ENCODE results near the gene ATP1B1.
"Not testable (repeated sequence)": the region's sequence is repeated elsewhere in the genome, so short reads cannot be mapped to it uniquely, and the experiment has no call there.

ATP1B1 gene

DNA sequence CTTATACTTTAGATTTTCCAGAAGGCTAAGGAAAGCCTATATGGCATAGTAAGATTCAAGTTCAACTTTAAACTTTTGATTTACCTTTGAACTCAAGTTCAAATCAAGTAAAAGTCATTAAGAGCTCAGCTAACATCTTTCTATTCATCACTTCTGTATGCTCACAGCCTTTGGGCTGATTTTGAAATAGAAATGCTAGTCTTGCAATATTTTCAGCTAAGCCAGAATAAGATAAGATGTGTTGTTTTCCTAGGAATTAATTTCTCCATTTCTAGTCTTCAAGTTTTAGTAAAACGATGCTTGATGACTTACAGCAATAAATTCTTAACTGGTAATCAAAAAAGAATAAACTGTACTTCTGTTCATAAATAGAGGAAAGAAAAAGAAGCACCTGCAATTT lies 35.6 kb downstream of the ATP1B1 start:
- DNase-seq (ENCODE audit: low read depth) = no peak

DNA sequence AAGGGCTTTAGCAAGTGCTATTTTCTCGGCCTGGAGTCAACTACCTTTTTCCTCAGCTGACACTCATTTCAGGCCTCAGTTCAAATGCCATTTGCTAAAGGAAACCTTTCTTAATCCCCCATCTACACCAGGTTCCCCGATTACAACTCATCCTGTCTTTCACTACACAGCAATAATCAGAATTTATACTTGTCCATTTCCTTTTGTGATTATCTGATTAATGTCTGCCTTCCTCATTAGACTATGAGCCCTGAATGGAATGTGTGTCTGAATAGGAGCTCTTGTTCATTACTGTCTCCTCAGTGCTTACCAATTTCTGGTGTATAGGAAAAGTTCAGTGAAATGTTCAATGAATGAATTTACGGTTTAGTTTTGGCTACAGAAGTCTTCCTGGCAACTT lies 36.9 kb downstream of the ATP1B1 start:
- no peak for DNase-seq (ENCODE audit: low read depth)

DNA sequence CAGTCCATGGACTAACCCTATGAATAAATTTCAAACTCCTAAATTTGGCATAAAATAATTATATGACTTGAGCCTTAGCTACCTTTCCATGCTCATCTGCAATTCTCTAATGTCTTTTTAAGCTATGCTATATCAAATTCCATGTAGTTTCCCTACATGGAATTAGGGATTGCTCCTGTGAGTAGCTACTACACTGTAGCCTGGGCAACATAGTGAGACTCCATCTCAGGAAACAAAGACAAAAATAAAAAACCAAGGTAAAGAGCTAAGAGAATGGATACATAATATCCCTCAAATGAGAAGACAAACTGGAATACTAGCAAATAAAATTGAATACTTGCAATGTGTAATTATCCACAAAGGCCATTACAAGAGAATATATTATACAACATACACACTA lies 37.5 kb downstream of the ATP1B1 start:
- DNase-seq (ENCODE audit: low read depth) = no peak

DNA sequence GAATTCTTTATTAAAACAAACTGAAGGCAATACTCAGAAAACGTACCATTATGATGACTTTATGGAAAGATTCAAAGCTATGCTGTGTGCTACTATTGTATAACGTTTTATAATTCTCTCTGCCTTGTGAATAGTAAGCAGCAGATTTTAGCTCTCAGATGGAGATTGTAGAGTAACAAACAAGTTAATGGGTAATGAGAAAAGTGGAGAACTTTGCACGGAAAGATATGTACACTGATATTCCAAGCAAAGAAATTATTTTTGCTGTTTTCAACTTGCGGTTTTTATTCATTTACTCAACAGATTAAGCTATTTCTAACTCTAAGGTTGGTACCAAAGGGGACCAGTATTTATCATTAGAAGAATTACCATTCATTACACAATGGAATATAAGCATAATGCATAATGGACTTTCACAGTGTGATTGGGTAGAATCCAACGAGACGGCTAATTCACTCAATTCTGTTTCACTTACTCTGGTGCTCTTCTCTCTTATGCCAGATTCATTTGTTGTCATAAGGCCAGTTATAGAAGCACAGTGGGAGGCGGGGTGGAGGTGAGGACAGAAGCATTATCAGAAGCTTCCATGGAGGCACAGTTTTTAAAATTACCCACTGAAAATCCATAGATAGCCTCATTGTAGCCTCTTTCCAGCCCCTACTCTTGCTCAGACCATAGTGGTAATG lies 38.6 kb downstream of the ATP1B1 start:
- DNase-seq (ENCODE audit: low read depth) = no peak

DNA sequence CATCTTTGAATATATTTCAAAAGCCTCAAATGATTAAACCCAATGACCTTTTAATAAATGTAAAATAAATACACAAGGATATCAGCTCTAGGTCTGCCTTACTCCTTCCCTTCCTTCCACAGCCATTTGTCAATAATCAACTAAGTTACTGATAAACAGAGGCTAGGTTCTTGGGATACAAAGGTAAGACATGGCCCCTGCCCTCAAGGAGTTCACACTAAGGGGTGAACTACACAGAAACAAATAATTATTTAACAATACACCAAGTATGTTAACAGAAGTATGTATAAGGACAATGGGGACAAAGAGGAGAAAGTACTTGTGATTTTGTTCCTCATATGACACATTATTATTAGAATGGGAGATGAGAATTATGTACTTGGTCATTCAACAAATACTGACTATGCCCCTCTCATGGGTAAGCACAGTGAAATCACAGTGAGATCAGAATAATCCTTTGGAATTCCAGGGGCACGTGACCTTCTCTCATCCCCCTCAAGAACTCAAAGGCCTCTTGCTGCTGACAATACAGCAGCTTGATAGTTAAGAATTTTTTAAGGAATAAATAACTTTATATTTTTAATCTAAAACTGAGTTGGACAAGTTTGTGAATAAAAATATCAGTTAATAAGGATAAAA lies 40.2 kb downstream of the ATP1B1 start:
- no peak for DNase-seq (ENCODE audit: low read depth)

DNA sequence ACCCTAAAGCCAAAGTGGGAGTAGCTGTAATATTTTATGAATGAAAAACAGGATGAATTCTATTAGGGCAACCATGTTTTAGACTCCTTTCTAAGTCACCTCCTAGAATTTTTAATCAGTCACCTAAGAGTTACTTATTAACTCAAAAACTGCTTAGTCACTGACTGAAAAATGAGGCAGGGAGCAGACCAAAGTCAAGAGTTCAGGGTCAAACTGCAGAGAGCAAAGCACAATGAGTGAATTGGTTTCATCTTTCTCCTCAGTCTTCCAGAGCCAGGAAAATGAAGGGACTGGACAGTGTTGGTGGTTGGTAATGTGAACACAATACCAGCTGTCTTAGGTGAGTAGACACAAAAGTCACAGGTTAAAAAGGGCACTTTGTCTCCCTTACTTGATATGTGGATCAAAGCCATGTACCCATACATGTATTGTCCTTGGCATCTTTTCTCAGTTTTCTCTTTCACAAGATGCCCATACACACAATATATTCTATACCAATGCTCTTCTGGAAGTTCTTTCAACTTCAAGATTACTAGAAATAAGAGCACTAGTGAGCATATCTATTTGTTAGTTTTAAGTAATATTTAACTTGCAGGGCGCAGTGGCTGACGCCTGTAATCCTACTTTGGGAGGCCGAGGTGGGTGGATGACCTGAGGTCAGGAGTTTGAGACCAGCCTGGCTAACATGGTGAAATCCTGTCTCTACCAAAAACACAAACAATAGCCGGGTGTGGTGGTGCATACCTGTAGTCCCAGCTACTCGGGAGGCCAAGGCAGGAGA lies 42.2 kb downstream of the ATP1B1 start:
- DNase-seq (ENCODE audit: low read depth) = no peak

DNA sequence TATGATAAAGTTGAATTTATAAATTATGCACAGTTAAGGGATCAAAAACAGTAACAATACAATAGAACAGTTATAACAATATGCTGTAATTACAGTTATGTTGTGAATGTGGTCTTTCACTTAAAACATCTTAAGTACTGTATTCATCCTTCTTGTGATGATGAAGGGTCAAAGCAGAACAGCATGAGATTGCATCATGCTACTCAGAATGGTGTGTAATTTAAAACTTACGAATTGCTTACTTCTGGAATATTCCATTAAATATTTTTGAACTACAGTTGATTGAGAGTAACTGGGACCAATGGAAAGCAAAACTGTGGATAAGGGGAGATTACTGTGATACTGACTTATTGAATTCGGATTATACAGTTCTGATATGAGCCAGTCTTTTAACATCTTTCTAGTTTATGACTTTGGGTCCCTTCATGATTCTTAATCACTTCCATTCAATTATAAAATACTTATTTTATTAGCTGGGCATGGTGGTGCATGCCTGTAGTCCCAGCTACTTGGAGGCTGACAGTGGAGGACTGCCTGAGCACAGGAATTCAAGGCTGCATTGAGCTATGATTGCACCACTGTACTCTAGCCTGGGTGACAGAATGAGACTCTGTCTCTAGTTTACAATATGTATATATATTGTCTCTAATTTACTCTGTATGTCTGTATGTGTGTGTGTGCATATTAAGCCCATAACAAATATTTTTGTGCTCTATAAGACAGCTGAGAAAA lies 43.2 kb downstream of the ATP1B1 start:
- DNase-seq (ENCODE audit: low read depth) = no peak

DNA sequence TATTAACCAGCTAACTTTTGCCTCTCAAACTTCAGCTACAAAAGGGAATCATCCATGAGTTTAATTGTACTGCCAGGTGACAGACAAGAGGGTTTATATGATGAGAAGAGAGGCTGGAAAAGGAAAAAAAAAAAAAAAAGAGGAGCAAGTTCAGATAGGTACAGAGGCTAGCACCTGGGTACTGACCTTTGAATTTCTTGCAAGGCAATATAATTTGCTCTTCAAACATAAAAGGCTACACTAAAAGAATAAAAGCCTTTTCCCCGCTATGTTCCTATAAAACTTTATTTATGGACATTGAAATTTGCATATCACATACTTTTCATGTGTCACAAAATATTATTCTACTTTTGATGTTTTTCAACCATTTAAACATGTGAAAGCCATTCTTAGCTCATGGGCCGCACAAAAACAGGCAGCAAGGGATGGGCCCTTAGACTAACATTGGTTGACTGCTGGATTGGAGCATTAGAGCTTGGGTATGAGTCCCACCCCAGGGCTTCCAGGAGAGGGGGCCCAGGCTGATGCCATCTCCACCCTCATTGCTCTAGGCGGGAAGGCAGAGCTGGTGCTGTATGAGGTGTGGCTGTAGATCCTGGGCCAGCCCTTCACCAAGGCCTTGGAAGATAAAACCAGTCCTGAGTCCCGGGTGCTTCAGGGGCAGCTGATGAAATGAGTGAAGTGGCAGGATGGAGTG lies 44.3 kb downstream of the ATP1B1 start:
- DNase-seq (ENCODE audit: low read depth) = no peak

DNA sequence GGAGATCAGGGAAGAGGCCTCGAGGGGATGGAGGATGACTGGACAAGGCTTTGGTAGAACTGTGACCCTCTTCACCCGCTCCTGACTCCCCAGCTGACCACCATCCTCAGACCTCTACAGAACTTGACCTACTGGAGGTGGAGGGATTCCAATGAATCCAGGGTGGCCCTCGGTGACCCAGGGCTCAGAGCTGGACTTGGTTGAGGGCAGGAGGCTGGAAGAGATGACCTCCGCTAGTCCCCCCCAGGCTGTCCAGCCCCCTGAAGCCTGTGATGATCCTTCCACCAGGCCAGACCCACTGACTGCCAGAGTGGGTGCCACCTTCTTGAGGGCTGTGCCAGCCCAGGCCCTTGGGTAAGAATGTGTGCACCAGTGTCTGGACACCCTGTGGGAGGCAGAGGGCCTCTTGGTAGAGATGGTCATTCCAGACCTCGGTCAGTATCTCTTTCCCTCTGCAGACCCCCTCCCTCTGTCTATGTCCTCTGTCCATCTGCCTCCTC lies 44.9 kb downstream of the ATP1B1 start:
- no peak for DNase-seq (ENCODE audit: low read depth)

DNA sequence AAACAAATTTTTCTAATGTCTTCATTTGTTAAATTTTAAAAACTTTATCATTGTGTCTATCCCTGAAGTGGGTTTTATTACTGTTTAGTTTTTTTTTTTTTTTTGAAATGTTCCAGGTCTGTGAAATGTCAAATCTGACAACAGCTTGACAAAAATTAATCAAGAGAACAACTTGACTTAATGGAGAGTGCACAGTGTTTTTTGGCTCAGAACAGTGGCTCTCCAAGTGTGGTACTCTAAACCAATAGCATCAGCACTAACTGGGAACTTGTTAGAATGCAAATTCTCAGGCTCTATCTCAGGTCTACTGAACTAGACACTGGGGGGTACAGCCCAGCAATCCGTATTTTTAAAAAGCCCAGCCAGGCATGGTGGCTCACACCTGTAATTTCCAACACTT lies 49.2 kb downstream of the ATP1B1 start:
- DNase-seq (ENCODE audit: low read depth) = no peak

DNA sequence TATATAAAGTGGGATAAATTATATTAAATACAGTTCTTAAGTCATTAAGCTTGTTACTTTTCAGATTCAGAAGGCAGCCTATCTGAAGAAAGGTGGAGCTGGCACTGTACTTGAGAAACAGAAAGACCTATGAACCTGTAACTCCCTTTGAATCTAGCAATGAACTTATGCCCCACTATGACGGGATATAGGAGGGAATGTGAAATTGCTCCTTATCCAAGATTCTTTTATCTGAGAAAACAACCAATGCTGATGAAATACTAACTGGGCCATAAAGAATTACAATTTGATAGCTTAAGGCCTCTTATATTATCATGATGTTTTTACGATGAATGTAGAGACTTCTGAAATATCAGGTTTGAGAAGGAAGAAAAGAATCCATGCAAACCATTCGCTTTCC lies 50.1 kb downstream of the ATP1B1 start:
- no peak for DNase-seq (ENCODE audit: low read depth)

DNA sequence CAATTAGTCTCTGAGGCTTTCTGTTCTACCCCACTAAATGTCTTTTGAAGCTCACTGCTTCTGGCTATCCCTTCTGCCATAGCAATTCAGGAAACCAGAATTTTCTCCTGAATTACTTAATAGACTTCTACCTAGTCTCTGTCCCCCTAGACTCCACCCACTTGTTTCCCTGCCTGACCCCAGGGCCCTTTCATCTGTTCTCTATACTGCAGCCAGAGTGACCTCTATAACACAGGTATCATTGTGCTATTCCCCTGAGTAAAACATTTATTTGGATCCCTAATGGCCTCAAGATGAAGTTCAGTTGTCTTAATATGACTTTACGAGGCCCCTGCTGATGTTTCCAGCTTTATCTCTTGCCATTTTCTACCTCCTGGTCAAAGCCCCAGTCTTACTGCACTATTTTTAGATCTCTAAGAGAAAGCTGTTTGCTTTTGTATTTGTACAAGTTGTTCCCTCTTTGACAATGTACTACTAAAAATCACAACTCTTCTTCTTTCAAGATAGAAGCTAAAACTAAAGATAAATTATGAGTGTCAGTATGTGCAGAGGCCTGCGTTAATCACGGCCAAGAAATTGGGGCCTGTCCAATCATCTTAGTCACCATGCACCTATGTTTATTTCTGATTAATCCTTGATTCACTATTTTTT lies 54.5 kb downstream of the ATP1B1 start:
- DNase-seq (ENCODE audit: low read depth) = peak; percentile 67

DNA sequence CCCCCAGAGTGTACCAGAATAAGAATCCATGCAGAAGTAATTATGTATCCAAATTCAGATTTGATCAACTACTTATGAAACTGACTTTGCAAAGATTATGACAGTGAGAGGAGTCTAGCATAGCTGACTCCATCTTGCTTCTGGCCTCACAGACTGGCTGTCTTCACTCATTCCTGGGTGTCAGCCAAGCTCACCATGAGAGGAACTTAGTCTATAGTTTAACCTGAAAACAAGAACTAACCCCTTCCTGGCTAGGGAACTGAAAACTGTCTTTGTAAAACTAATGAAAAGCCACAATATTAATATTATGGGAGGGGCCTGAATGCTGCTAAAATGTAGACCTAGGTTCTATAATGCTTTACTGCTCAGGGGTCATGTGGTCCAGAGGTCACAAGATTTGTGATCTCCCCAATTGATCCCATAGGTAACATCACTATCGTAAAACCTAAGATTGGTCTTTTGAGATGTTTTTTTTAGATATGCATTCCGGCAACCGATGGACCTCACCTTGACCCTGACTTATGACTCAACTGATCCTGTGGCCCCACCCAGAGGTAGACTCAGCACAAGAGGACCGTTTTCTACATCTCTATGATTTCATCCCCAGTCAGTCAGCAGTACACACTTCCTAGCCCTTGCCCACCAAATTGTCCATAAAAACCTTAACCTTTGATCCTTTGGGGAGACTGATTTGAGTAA lies 55.2 kb downstream of the ATP1B1 start:
- DNase-seq (ENCODE audit: low read depth) = peak; percentile 54

DNA sequence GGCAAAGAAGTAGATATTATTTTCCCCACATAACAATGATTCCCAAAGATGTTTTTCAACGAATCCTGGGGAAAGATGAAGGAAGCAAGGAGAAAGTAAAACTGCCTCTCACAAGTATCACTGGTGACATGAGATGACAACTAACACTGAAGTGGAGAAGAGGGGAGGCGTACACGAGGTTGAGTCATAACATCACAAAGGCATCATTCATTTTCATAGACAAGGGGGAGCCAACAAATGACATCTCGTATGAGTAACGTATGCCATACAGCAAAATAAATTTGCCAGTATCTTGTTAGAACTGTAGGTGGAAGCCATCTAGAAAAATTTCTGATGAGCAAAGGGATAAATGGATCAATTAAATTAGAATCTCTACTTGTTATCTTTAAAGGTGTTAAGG lies 56.6 kb downstream of the ATP1B1 start:
- DNase-seq (ENCODE audit: low read depth) = peak; percentile 76

DNA sequence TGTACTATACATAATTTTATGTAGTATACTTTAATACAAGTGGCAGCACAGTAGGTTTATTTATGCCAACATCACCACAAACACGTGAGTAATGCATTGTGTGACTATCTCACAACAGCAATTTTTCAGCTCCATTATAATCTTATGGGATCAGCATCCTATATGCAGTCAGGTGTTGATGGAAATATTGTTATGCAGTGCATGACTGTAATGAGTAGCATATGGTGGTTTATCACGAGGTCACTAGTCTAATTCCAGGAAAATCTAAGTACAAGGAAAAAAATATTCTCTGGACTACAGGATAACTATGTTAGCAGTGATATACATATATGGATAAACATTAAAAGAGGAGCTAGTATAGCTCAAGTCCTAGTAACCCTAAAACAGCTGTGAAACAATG lies 69.0 kb downstream of the ATP1B1 start:
- DNase-seq (ENCODE audit: low read depth) = no peak

DNA sequence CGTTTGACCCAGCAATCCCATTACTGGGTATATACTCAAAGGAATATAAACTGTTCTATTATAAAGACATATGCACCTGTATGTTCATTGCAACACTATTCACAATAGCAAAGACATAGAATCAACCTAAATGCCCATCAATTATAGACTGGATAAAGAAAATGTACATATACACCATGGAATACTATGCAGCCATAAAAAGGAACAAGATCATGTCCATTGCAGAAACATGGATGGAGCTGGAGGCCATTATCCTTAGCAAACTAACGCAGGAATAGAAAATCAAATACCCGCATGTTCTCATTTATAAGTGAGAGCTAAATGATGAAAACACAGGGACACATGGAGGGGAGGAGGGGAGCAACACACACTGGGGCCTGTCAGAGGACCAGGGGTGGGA lies 72.9 kb downstream of the ATP1B1 start:
- not testable (repeated sequence) for DNase-seq (ENCODE audit: low read depth)

DNA sequence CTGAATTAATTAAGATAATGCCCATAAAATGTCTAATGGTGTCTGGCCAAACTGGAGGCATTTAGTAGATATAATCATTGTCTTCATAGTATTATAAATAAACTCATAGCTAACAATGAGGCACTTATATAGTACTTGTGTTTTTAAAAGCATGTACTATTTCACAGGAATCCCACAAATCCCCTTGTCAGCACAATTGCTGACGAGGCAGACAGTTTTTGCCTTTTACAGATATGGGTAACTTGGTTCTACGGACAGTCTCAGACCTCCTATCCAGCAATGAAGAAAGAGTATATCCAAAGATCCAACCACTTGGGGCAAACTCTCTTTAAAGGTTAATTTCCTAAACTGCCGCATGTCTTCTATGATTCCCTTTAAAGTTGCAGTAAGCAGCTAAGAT lies 73.7 kb downstream of the ATP1B1 start:
- DNase-seq (ENCODE audit: low read depth) = no peak
